Left renal pelvis (tissue), 4 donors: ENCODE data around the gene CCDC157. TPM values are rescaled to one million over a fixed set of nuclear protein-coding genes. Genes with fewer than 3 reads are reported as not detected.

ENCODE experiments used
- DNase-seq, 4 donors: peaks; one replicate each; pipeline ENCODE4 v3.0.0-alpha.2; 2013; ENCODE audit warnings: low read depth in 4 of 4, low spot score in 3 of 4
- polyA plus RNA-seq, 4 donors: library from polyadenylated mRNA; unstranded; fragments of 120-200 nt; gene quantifications; one replicate each; pipeline ENCODE4 v1.2.1, GENCODE V29; 2013; ENCODE audit not compliant: insufficient read length in 4 of 4

CCDC157 gene
- polyA plus RNA-seq, 4 donors: 1.9 to 7.8 (median 5.0) TPM

DNA sequence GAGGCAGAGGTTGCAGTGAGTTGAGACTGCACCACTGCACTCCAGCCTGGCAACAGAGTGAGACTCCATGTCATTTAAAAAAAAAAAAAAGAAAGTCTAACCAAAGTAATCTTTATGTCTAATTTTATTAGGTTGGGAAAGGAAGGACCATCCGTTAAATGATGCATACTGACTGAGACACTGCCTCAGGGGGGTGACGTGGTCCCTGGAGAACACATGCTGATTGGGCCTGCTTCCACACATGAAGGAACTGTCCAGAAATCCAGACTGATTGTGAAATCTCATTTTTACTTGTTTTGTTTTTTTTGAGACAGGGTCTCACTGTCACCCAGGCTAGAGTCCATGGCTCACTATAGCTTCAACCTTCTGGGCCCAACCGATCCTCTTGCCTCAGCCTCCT lies 5.6 kb upstream of the CCDC157 start:
- DNase-seq: no peak

- DNase-seq: no peak
Observed at GRCh38 chr22:30354644-30355043, 2.2 kb upstream of the CCDC157 start.

GRCh38 chr22:30357236-30357570 lies 396 bp downstream of the CCDC157 start:
- DNase-seq: no peak

GRCh38 chr22:30357650-30358215 lies 926 bp downstream of the CCDC157 start:
- no peak for DNase-seq

DNA sequence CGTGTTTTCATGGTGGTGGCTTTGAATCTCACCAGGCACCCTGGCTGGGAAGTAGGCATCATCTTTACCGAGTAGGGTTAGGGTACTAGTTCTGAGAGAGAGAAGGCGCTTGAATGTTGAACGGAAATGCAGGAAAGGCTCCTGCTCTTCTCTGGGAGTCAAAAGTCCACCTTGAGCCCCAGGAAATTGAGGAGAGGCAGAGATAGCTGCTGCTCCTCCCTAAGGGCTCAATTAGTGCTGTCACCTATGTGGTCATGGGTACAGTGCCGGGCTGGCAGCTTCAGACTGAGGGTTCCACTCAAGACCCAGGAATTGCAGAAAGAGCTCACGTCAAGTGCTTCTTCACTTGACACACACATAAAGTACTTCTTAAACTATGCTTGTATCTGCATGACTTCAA lies 1.7 kb downstream of the CCDC157 start:
- DNase-seq: no peak

GRCh38 chr22:30361916-30362650 lies 5.3 kb downstream of the CCDC157 start:
- no peak for DNase-seq

GRCh38 chr22:30362651-30363281 lies 6.0 kb downstream of the CCDC157 start:
- no peak for DNase-seq

GRCh38 chr22:30365891-30366290 lies 9.1 kb downstream of the CCDC157 start:
- no peak for DNase-seq

GRCh38 chr22:30368420-30368819 lies 11.6 kb downstream of the CCDC157 start:
- no peak for DNase-seq

GRCh38 chr22:30370641-30371230 lies 13.9 kb downstream of the CCDC157 start:
- DNase-seq: peak in 1 of 4 donors; percentile 39

DNA sequence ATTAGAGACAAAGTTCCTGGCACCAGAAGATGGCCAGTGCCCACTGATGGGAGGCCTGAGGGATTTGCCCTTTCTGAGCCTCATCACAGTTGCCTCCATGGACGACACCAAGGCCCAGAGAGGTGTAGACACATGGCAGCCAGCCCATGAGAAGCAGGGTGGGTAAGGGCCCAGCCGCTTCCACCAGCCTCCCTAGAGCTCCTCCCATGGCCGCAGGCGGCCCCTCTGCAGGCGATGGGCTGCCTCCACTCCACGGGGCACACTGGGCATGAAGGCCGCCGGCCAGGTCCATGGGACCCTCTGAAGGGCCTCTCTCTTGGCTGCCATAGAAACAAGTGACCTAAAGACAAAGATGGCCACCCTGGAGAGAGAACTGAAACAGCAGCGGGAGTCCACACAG lies 14.5 kb downstream of the CCDC157 start:
- no peak for DNase-seq

- no peak for DNase-seq
Observed at GRCh38 chr22:30371981-30372380, 15.2 kb downstream of the CCDC157 start.

DNA sequence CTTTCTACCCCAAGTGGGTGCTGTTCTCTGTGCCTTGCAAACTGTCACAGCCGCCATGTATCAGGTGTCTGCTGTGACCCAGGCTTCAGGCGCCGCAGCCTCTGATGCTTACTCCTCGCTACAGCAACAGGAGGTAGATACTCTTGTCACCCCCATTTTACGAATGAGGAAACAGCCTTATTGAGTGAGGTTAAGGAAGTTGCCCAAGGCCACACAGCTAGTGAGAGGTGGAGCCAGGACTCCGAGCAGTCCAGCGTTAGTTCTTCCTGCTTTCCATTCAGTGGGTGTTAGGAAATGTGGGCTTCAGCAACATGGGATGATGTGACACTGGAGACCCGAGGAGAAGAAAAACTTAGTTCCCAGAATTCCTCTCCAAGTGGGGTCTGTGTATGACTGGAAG lies 16.1 kb downstream of the CCDC157 start:
- DNase-seq: no peak

- DNase-seq: no peak
Observed at GRCh38 chr22:30373331-30374325, 16.8 kb downstream of the CCDC157 start.

GRCh38 chr22:30375312-30375849 lies 18.6 kb downstream of the CCDC157 start:
- no peak for DNase-seq

DNA sequence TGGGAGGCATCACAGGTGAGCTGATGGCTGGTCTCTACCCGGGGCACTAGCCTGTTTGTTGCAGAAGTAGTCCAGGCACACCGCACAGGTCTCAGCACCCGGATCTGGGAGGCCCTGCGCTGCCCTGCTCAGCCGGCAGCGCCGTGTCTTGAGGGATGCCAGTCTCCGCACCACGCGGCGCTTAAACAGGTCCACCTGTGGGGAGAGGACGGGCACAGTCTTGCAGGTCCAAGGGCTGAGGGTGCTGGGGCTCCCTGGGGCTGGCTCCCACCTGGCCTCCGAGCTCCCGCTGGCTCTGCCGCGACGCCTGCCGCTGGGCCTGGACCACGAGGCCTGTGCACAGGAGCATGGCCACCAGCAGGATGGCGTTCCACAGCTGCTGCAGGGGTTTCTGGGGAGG lies 23.2 kb downstream of the CCDC157 start:
- no peak for DNase-seq

DNA sequence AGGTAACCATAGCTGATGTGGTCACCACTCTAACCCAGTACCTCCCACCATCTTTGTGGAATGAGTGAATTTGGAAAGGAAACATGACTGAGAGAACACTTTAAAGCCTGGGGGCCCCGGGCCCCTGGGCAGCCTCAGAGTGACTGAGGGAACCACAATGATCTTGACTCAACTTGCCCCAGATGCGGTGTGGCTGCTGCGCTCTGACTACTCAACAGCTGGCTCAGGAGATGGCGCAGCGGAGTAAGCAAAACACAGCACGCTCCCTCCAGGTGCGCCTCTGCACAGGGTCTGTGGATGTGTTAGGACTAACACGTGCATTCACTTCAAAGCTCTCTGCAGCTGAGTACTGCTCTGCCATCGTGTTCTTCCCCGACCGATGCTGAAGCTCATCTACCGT lies 24.5 kb downstream of the CCDC157 start:
- no peak for DNase-seq

GRCh38 chr22:30382340-30382739 lies 25.5 kb downstream of the CCDC157 start:
- no peak for DNase-seq

DNA sequence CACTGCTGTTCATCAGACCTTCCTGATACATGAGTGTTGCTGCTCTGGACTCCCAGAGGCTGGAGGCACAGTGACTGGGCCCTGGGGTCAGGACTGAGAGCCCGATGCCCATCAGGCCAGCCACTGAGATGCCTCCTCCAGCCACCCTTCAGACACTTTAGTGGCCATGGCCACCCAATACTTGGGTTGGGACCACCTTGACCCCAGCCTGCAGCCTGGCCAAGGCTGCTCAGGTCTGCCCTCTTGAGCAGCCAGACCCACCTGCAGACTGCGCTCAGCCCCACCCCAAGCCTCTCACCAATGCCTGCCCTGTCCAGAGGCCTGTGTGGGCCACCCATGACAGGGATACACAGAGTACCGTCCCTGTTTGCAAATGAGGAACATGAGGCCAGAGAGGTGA lies 26.3 kb downstream of the CCDC157 start:
- DNase-seq: no peak

DNA sequence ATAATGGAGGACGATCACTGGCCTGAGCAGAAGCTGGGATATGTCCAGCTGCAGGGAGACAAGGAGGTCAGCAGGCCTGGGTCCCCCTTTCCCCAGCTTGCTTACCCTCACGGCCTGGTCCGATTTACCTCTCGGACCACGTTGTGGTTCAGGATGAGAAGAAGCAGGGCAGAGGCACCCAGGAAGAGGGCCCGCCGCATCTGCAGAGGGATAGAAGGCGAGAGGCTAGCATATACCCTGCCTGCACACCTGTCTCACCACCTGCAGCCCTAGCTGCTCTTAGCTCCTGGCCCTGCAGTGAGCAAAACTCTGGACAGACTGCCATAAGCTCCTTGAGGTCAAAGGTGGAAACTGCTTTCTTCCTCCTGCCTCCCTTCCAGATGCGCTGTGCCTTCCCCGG lies 29.1 kb downstream of the CCDC157 start:
- no peak for DNase-seq
